ENCODE measurements around the gene BCKDHA. TPM values are rescaled to one million over a fixed set of nuclear protein-coding genes. Genes with fewer than 3 reads are reported as not detected.
"Not testable (repeated sequence)": the region's sequence is repeated elsewhere in the genome, so short reads cannot be mapped to it uniquely, and the experiment has no call there.

The BCKDHA gene
- total RNA-seq, 2 donors from 2014 or later = 10.9 to 13.7 TPM

- Mint-ChIP-seq H3K9me3 (no peaks in the 10 kb centered on the region), H3K27ac (peak overlapping the region; percentile 8 to 42), H3K4me3 (peak overlapping the region; percentile 84), H3K36me3 (no peaks in the 10 kb centered on the region), H3K27me3 (no peaks in the 10 kb centered on the region), H3K4me1 (ENCODE audit: low read depth in 2 of 2) (peaks cover 12 to 13% of the 10 kb centered on the region in 2 donors)
- ATAC-seq = peak; percentile 50 to 59
- DNase-seq (ENCODE audit: low spot score) = no peak
Measured at GRCh38 chr19:41376998-41377365, 20.6 kb upstream of the BCKDHA start.

GRCh38 chr19:41377977-41378709 lies 19.5 kb upstream of the BCKDHA start:
- no peak overlapping the region for H3K27ac Mint-ChIP-seq
- H3K27me3 Mint-ChIP-seq = no peaks in the 10 kb centered on the region
- no peaks in the 10 kb centered on the region for H3K9me3 Mint-ChIP-seq
- peaks cover 12 to 13% of the 10 kb centered on the region in 2 donors for H3K4me1 Mint-ChIP-seq (ENCODE audit: low read depth in 2 of 2)
- no peak overlapping the region for H3K4me3 Mint-ChIP-seq
- DNase-seq (ENCODE audit: low spot score) (no peak), ATAC-seq (no peak)
- no peaks in the 10 kb centered on the region for H3K36me3 Mint-ChIP-seq

- not testable (repeated sequence) for H3K4me1 Mint-ChIP-seq (ENCODE audit: low read depth in 2 of 2); DNase-seq (ENCODE audit: low spot score); H3K27ac Mint-ChIP-seq; H3K9me3 Mint-ChIP-seq; ATAC-seq; H3K4me3 Mint-ChIP-seq; H3K36me3 Mint-ChIP-seq; H3K27me3 Mint-ChIP-seq
Measured at GRCh38 chr19:41381536-41381935, 16.1 kb upstream of the BCKDHA start.

- no peak for DNase-seq (ENCODE audit: low spot score)
- Mint-ChIP-seq H3K4me1 (ENCODE audit: low read depth in 2 of 2) (no peaks in the 10 kb centered on the region), H3K4me3 (no peak overlapping the region), H3K9me3 (no peaks in the 10 kb centered on the region), H3K27me3 (no peaks in the 10 kb centered on the region), H3K27ac (no peak overlapping the region), H3K36me3 (no peaks in the 10 kb centered on the region)
- no peak for ATAC-seq
Measured at GRCh38 chr19:41384351-41384750, 13.3 kb upstream of the BCKDHA start.

- Mint-ChIP-seq H3K27me3 (no peaks in the 10 kb centered on the region), H3K9me3 (no peaks in the 10 kb centered on the region), H3K36me3 (no peaks in the 10 kb centered on the region), H3K4me3 (no peak overlapping the region), H3K4me1 (ENCODE audit: low read depth in 2 of 2) (no peaks in the 10 kb centered on the region), H3K27ac (no peak overlapping the region)
- no peak for DNase-seq (ENCODE audit: low spot score)
- ATAC-seq = no peak
Measured at GRCh38 chr19:41386442-41386841, 11.2 kb upstream of the BCKDHA start.

- no peak overlapping the region for H3K27ac Mint-ChIP-seq
Measured at GRCh38 chr19:41391618-41392017, 6.0 kb upstream of the BCKDHA start.

GRCh38 chr19:41392775-41393174 lies 4.8 kb upstream of the BCKDHA start:
- Mint-ChIP-seq H3K36me3 (no peaks in the 10 kb centered on the region), H3K4me1 (ENCODE audit: low read depth in 2 of 2) (peaks cover 18 to 23% of the 10 kb centered on the region in 2 donors), H3K27ac (no peak overlapping the region), H3K4me3 (no peak overlapping the region), H3K9me3 (no peaks in the 10 kb centered on the region), H3K27me3 (no peaks in the 10 kb centered on the region)
- DNase-seq (ENCODE audit: low spot score) (no peak), ATAC-seq (no peak)

More at GRCh38 chr19:41391618-41392017, 6.0 kb upstream of the BCKDHA start:
- DNase-seq (ENCODE audit: low spot score) (no peak), ATAC-seq (no peak)
- Mint-ChIP-seq H3K27me3 (no peaks in the 10 kb centered on the region), H3K4me3 (no peak overlapping the region), H3K9me3 (no peaks in the 10 kb centered on the region), H3K36me3 (no peaks in the 10 kb centered on the region), H3K4me1 (ENCODE audit: low read depth in 2 of 2) (peaks cover 11 to 13% of the 10 kb centered on the region in 2 donors)

GRCh38 chr19:41395355-41395754 lies 2.3 kb upstream of the BCKDHA start:
- ATAC-seq (no peak), DNase-seq (ENCODE audit: low spot score) (no peak)
- Mint-ChIP-seq H3K36me3 (no peaks in the 10 kb centered on the region), H3K4me3 (peak overlapping the region; percentile 38), H3K27me3 (no peaks in the 10 kb centered on the region), H3K9me3 (no peaks in the 10 kb centered on the region), H3K4me1 (ENCODE audit: low read depth in 2 of 2) (peaks cover 35 to 43% of the 10 kb centered on the region in 2 donors), H3K27ac (peak overlapping the region in 1 of 2 donors; percentile 100)

GRCh38 chr19:41398050-41398418 lies 416 bp downstream of the BCKDHA start:
- ATAC-seq = no peak
- Mint-ChIP-seq H3K36me3 (no peaks in the 10 kb centered on the region), H3K4me3 (peak overlapping the region; percentile 91), H3K27ac (peak overlapping the region; percentile 100), H3K27me3 (no peaks in the 10 kb centered on the region), H3K9me3 (no peaks in the 10 kb centered on the region), H3K4me1 (ENCODE audit: low read depth in 2 of 2) (peaks cover 44 to 47% of the 10 kb centered on the region in 2 donors)
- no peak for DNase-seq (ENCODE audit: low spot score)

GRCh38 chr19:41398598-41398997 lies 980 bp downstream of the BCKDHA start:
- Mint-ChIP-seq H3K36me3 (no peaks in the 10 kb centered on the region), H3K27me3 (no peaks in the 10 kb centered on the region), H3K4me3 (peak overlapping the region; percentile 91), H3K27ac (peak overlapping the region; percentile 100), H3K9me3 (no peaks in the 10 kb centered on the region), H3K4me1 (ENCODE audit: low read depth in 2 of 2) (peaks cover 44 to 47% of the 10 kb centered on the region in 2 donors)
- DNase-seq (ENCODE audit: low spot score) (no peak), ATAC-seq (no peak)

GRCh38 chr19:41399091-41399490 lies 1.5 kb downstream of the BCKDHA start:
- DNase-seq (ENCODE audit: low spot score) = no peak
- Mint-ChIP-seq H3K4me3 (peak overlapping the region; percentile 91), H3K4me1 (ENCODE audit: low read depth in 2 of 2) (peaks cover 44 to 47% of the 10 kb centered on the region in 2 donors), H3K27me3 (no peaks in the 10 kb centered on the region), H3K9me3 (no peaks in the 10 kb centered on the region), H3K27ac (peak overlapping the region; percentile 100), H3K36me3 (no peaks in the 10 kb centered on the region)
- no peak for ATAC-seq

GRCh38 chr19:41399525-41399924 lies 1.9 kb downstream of the BCKDHA start:
- H3K27ac Mint-ChIP-seq = peak overlapping the region; percentile 100
- DNase-seq (ENCODE audit: low spot score) (no peak), ATAC-seq (no peak)
- H3K4me3 Mint-ChIP-seq = peak overlapping the region; percentile 91
- no peaks in the 10 kb centered on the region for H3K9me3 Mint-ChIP-seq
- H3K36me3 Mint-ChIP-seq = no peaks in the 10 kb centered on the region
- no peaks in the 10 kb centered on the region for H3K27me3 Mint-ChIP-seq
- H3K4me1 Mint-ChIP-seq (ENCODE audit: low read depth in 2 of 2) = peaks cover 44 to 47% of the 10 kb centered on the region in 2 donors

- Mint-ChIP-seq H3K9me3 (no peaks in the 10 kb centered on the region), H3K27me3 (no peaks in the 10 kb centered on the region), H3K36me3 (no peaks in the 10 kb centered on the region), H3K4me1 (ENCODE audit: low read depth in 2 of 2) (peaks cover 34 to 35% of the 10 kb centered on the region in 2 donors), H3K4me3 (no peak overlapping the region), H3K27ac (no peak overlapping the region)
- DNase-seq (ENCODE audit: low spot score) (no peak), ATAC-seq (no peak)
Measured at GRCh38 chr19:41401483-41401882, 3.9 kb downstream of the BCKDHA start.

- H3K4me1 Mint-ChIP-seq (ENCODE audit: low read depth in 2 of 2) = peaks cover 32 to 35% of the 10 kb centered on the region in 2 donors
- DNase-seq (ENCODE audit: low spot score) (no peak), ATAC-seq (no peak)
- no peak overlapping the region for H3K27ac Mint-ChIP-seq
- H3K27me3 Mint-ChIP-seq = no peaks in the 10 kb centered on the region
- H3K4me3 Mint-ChIP-seq = no peak overlapping the region
- H3K36me3 Mint-ChIP-seq = no peaks in the 10 kb centered on the region
- H3K9me3 Mint-ChIP-seq = no peaks in the 10 kb centered on the region
Measured at GRCh38 chr19:41402010-41402409, 4.4 kb downstream of the BCKDHA start.
